ENCODE measurements around the gene ACBD3.

- TF ChIP-seq POLR2AphosphoS5 (IDR thresholded peaks at IDR 0.05; ENCODE audit: low read depth, low read length) (no peak), CTCF (IDR thresholded peaks at IDR 0.05; ENCODE audit: control extremely low read depth in 1 of 3, insufficient read depth in 1 of 3, low read depth in 1 of 3, low read length in 3 of 3) (no peak), MAX (IDR thresholded peaks at IDR 0.05) (no peak), SIN3A (conservative IDR thresholded peaks at IDR 0.05 in 1 of 2, IDR thresholded peaks at IDR 0.05 in 1 of 2; ENCODE audit: low read depth in 1 of 2, low read length in 2 of 2) (no peak), TAF1 (IDR thresholded peaks at IDR 0.05; ENCODE audit: low read depth, low read length) (no peak), GABPA (IDR thresholded peaks at IDR 0.05; ENCODE audit: borderline replicate concordance, insufficient read depth, low read length) (no peak), BCL11A (IDR thresholded peaks at IDR 0.05; ENCODE audit: low read depth in 2 of 2, low read length in 2 of 2) (no peak), ZNF274 (IDR thresholded peaks at IDR 0.05; ENCODE audit: borderline replicate concordance, extremely low read depth, low read length) (no peak), HDAC6 (IDR thresholded peaks at IDR 0.05; ENCODE audit: low read depth, low read length) (no peak), USF2 (IDR thresholded peaks at IDR 0.05; ENCODE audit: low read length) (no peak), SAP30 (IDR thresholded peaks at IDR 0.05; ENCODE audit: insufficient read depth, insufficient replicate concordance, low read length) (no peak), EGR1 (IDR thresholded peaks at IDR 0.05; ENCODE audit: borderline replicate concordance, low read depth, low read length) (no peak)
These were observed 9.7 kb downstream of the ACBD3 start for GRCh38 chr1:226176870-226177269.
